HL-60 (cell line): ENCODE results near the gene MACROD2.

Source experiments
- DNase-seq, 2 experiments: peaks; one replicate each; pipeline ENCODE4 v3.0.0-alpha.2; 2010 to 2020; ENCODE audit warnings: low read depth in 1 of 2, low spot score in 1 of 2
- H3K27ac ChIP-seq: fragments of 250-450 bp; sonication (Bioruptor Pico); replicated peaks from 2 replicates; pipeline ENCODE4 v1.5.1; 2020; ENCODE audit warnings: mild to moderate bottlenecking, moderate library complexity
- H3K27me3 ChIP-seq: fragments of 250-450 bp; sonication (Bioruptor Pico); 2 replicates; pipeline ENCODE4 v1.5.1; 2021; ENCODE audit warnings: mild to moderate bottlenecking, moderate library complexity; ENCODE audit not compliant: insufficient read depth, poor library complexity, severe bottlenecking
- H3K4me3 ChIP-seq: replicated peaks from 2 replicates; pipeline ENCODE4 v1.5.1; 2011; ENCODE audit warnings: mild to moderate bottlenecking, control low read depth, low read length; ENCODE audit not compliant: insufficient read depth
- CTCF ChIP-seq: IDR thresholded peaks from one replicate; pipeline ENCODE4 v1.5.1; 2011; ENCODE audit warnings: low read length, control low read depth, inconsistent platforms; ENCODE audit not compliant: insufficient read depth
- GABPA ChIP-seq: IDR thresholded peaks from 2 replicates; pipeline ENCODE4 v1.6.1; 2012; ENCODE audit warnings: low read depth
- POLR2AphosphoS5 ChIP-seq: IDR thresholded peaks from 2 replicates; pipeline ENCODE4 v1.6.1; 2012; ENCODE audit warnings: low read depth
- SPI1 ChIP-seq: IDR thresholded peaks from 2 replicates; pipeline ENCODE4 v1.6.1; 2012; ENCODE audit warnings: low read depth, mild to moderate bottlenecking, borderline replicate concordance
- TF ChIP-seq, protein P1 (sequence below): IDR thresholded peaks from 2 replicates; pipeline ENCODE4 v1.6.1; 2012; ENCODE audit warnings: low read depth; ENCODE audit not compliant: insufficient replicate concordance

Gene MACROD2

DNA sequence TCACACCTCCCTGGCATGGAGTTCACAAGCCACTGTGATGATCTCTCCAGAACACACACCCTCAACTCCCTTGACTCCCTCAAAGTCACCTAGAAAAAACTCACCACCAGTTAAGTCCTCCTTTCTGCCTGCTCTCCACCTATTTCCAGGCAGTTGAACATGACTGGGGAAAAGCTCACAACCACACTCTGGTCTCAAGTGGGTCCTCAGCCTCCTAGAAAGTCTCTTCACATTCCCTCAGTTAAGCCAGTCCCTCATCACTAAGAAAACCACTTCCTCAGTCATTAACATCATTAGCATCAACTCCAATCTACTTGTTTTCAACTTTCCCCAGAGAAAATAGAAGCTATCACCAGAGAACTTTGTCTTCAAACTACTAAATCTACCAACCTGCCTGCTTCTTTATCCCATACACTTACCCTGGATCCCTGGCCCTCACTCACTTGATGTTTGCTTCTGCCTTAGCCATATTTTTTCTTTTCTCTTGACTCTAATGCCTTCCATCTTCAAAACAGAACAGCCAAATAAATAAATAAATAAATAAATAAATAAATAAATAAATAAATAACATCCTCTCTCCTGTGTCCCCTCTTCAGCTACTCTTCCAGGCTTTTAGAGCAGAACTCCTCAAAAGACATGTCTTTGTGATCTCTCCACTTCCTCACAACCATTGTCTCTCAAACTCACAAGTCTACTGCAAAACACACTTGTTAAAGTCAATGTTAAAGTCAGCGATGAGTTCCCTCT is 1084.5 kb downstream of the MACROD2 start:
- Histone ChIP-seq H3K27ac (no peak overlapping the region), H3K27me3 (no peaks in the 10 kb centered on the region), H3K4me3 (no peak overlapping the region)
- no peak for DNase-seq
- TF ChIP-seq GABPA (no peak), SPI1 (no peak), CTCF (no peak), POLR2AphosphoS5 (no peak)
- TF ChIP-seq, protein P1, sequence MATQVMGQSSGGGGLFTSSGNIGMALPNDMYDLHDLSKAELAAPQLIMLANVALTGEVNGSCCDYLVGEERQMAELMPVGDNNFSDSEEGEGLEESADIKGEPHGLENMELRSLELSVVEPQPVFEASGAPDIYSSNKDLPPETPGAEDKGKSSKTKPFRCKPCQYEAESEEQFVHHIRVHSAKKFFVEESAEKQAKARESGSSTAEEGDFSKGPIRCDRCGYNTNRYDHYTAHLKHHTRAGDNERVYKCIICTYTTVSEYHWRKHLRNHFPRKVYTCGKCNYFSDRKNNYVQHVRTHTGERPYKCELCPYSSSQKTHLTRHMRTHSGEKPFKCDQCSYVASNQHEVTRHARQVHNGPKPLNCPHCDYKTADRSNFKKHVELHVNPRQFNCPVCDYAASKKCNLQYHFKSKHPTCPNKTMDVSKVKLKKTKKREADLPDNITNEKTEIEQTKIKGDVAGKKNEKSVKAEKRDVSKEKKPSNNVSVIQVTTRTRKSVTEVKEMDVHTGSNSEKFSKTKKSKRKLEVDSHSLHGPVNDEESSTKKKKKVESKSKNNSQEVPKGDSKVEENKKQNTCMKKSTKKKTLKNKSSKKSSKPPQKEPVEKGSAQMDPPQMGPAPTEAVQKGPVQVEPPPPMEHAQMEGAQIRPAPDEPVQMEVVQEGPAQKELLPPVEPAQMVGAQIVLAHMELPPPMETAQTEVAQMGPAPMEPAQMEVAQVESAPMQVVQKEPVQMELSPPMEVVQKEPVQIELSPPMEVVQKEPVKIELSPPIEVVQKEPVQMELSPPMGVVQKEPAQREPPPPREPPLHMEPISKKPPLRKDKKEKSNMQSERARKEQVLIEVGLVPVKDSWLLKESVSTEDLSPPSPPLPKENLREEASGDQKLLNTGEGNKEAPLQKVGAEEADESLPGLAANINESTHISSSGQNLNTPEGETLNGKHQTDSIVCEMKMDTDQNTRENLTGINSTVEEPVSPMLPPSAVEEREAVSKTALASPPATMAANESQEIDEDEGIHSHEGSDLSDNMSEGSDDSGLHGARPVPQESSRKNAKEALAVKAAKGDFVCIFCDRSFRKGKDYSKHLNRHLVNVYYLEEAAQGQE: no peak

DNA sequence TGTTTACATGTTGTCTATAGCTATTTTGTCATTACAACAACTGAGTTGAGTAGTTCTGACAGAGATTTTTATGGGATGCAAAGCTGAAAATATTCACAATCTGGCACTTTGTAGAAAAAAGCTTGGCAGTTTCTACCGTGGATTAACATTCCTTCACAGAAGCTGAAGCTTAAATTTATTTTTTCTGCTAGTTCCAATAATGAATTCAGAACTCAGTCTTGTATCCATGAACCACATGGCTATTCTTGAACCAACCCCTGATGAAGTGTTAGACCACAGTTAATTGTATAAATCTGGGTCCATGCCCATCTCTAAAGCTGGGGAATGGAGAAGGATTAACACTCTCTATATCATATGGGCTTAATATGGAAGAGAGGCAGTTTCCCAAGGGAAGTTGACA is 1085.9 kb downstream of the MACROD2 start:
- no peak for DNase-seq
- no peaks in the 10 kb centered on the region for H3K27me3 ChIP-seq
- no peak overlapping the region for H3K4me3 ChIP-seq
- no peak overlapping the region for H3K27ac ChIP-seq
- TF ChIP-seq POLR2AphosphoS5: no peak
- no peak for TF ChIP-seq SPI1
- no peak for TF ChIP-seq CTCF
- TF ChIP-seq, protein P1: no peak
- TF ChIP-seq GABPA: no peak

- TF ChIP-seq GABPA: no peak
- TF ChIP-seq, protein P1: no peak
- DNase-seq: no peak
- H3K27me3 ChIP-seq: no peaks in the 10 kb centered on the region
- no peak overlapping the region for H3K4me3 ChIP-seq
- no peak overlapping the region for H3K27ac ChIP-seq
These were observed 1096.2 kb downstream of the MACROD2 start for GRCh38 chr20:15091421-15092037.
